Kidney epithelial cell (primary cell): ENCODE data around the gene RTN3. TPM values are rescaled to one million over a fixed set of nuclear protein-coding genes. Genes with fewer than 3 reads are reported as not detected.

Source experiments
- DNase-seq: peaks from one replicate; pipeline ENCODE4 v3.0.0-alpha.2; 2010; ENCODE audit warnings: low read depth
- H3K27me3 ChIP-seq: 2 replicates; pipeline ENCODE4 v1.6.0; 2011; ENCODE audit warnings: low read length; ENCODE audit not compliant: control insufficient read depth, insufficient read depth
- H3K36me3 ChIP-seq: 2 replicates; pipeline ENCODE4 v1.5.1; 2011; ENCODE audit warnings: low read length; ENCODE audit not compliant: control insufficient read depth, insufficient read depth
- H3K4me3 ChIP-seq: 2 replicates; pipeline ENCODE4 v1.5.1; 2011; ENCODE audit warnings: low read depth, mild to moderate bottlenecking, control low read depth, low read length
- total RNA-seq: library from RNA; depleted of rRNA; stranded (reverse); fragments of >200 nt; gene quantifications from 2 replicates; pipeline ENCODE4 v1.2.3, GENCODE V29; 2015
- TF ChIP-seq, protein P1 (sequence below): IDR thresholded peaks from 2 replicates; pipeline ENCODE4 v1.5.1; 2011; ENCODE audit warnings: mild to moderate bottlenecking, moderate library complexity, low read length, control low read depth, inconsistent platforms; ENCODE audit not compliant: insufficient read depth, poor library complexity, severe bottlenecking

Gene RTN3
- total RNA-seq, 1 donor from 2014 or later: 107 TPM

DNA sequence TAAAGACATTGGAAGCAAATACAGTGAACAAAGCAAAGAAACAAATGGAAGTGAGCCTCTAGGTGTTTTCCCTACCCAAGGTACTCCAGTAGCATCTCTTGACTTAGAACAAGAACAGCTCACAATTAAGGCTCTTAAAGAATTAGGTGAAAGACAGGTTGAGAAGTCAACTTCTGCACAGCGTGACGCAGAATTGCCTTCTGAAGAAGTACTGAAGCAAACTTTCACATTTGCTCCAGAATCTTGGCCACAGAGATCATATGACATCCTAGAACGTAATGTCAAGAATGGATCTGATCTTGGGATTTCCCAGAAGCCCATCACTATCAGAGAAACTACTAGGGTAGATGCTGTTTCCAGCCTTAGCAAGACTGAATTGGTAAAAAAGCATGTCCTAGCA lies 39.3 kb downstream of the RTN3 start:
- H3K4me3 ChIP-seq: no peak overlapping the region
- TF ChIP-seq, protein P1, sequence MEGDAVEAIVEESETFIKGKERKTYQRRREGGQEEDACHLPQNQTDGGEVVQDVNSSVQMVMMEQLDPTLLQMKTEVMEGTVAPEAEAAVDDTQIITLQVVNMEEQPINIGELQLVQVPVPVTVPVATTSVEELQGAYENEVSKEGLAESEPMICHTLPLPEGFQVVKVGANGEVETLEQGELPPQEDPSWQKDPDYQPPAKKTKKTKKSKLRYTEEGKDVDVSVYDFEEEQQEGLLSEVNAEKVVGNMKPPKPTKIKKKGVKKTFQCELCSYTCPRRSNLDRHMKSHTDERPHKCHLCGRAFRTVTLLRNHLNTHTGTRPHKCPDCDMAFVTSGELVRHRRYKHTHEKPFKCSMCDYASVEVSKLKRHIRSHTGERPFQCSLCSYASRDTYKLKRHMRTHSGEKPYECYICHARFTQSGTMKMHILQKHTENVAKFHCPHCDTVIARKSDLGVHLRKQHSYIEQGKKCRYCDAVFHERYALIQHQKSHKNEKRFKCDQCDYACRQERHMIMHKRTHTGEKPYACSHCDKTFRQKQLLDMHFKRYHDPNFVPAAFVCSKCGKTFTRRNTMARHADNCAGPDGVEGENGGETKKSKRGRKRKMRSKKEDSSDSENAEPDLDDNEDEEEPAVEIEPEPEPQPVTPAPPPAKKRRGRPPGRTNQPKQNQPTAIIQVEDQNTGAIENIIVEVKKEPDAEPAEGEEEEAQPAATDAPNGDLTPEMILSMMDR: no peak
- no peak for DNase-seq
- H3K27me3 ChIP-seq: no peaks in the 10 kb centered on the region
- no peaks in the 10 kb centered on the region for H3K36me3 ChIP-seq

GRCh38 chr11:63729326-63729725 lies 48.0 kb downstream of the RTN3 start:
- no peak for DNase-seq
- H3K4me3 ChIP-seq: no peak overlapping the region
- TF ChIP-seq, protein P1: no peak
- H3K27me3 ChIP-seq: no peaks in the 10 kb centered on the region
- no peaks in the 10 kb centered on the region for H3K36me3 ChIP-seq

DNA sequence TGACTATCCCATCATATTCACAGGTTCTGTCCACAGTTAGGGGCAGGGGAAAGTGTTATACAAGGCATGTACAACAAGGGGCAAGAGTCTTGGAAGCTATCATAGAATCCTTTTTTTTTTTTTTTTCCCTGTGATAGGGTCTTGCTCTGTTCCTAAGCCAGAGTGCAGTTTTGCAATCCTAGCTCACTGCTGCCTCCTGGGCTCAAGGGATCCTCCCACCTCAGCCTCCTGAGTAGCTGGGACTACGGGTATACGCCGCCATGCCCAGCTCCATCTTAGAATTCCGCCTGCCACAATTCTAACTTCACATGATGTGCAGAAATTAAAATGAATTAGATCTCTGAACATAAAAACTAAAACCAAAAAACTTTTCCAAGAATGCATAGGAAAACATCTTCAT lies 55.6 kb downstream of the RTN3 start:
- no peaks in the 10 kb centered on the region for H3K27me3 ChIP-seq
- DNase-seq: no peak
- TF ChIP-seq, protein P1: no peak
- H3K36me3 ChIP-seq: no peaks in the 10 kb centered on the region
- H3K4me3 ChIP-seq: no peak overlapping the region

GRCh38 chr11:63737718-63738117 lies 56.4 kb downstream of the RTN3 start:
- H3K27me3 ChIP-seq: no peaks in the 10 kb centered on the region
- TF ChIP-seq, protein P1: no peak
- no peaks in the 10 kb centered on the region for H3K36me3 ChIP-seq
- DNase-seq: no peak
- no peak overlapping the region for H3K4me3 ChIP-seq

GRCh38 chr11:63738720-63739360 lies 57.5 kb downstream of the RTN3 start:
- Histone ChIP-seq H3K4me3 (no peak overlapping the region), H3K27me3 (no peaks in the 10 kb centered on the region), H3K36me3 (no peaks in the 10 kb centered on the region)
- TF ChIP-seq, protein P1: peak; percentile 96
- peak; percentile 38 for DNase-seq
